Germinal center (tissue), 1 donor: ENCODE results near the gene PLCXD3.
"Not testable (repeated sequence)": the region's sequence is repeated elsewhere in the genome, so short reads cannot be mapped to it uniquely, and the experiment has no call there.

Experiments
- DNase-seq: peaks from one replicate; pipeline ENCODE4 v3.0.0; 2012; ENCODE audit warnings: mixed read lengths, low spot score

The PLCXD3 gene

DNA sequence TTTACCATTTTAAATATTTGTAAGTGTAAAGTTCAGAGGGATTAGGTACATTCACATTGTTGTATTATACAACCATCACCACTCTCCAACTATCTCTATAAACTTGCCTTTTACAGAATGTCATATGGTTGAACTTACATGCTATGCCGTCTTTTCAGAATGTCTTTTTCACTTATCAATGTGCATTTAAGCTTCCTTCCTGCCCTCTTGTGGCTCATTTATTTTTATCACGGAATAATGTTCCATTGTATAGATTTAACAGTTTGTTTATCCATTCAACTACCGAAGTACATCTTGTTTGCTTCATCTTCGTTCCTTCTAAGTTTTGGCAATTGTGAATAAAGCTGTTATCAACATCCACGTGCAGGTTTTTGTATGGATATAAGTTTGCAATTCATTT lies 163.8 kb downstream of the PLCXD3 start:
- no peak for DNase-seq

DNA sequence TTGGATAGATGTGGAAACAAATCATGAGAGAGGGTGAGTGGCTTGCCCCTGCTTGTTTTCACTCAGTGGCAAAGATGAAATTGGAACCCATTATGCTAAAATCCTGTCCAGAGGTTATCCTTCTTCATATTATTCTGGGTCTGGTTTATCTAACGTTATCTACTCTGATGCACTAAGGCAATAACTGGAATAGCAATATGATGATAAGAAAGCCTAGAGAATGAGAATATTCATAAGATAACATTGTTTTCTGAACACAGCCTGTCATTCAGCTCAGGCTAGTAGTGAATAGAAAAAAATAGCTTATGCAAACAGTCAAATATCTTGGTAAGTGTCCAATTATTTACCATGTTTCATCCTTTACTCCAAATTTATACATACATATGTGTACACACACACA lies 165.1 kb downstream of the PLCXD3 start:
- DNase-seq: no peak

DNA sequence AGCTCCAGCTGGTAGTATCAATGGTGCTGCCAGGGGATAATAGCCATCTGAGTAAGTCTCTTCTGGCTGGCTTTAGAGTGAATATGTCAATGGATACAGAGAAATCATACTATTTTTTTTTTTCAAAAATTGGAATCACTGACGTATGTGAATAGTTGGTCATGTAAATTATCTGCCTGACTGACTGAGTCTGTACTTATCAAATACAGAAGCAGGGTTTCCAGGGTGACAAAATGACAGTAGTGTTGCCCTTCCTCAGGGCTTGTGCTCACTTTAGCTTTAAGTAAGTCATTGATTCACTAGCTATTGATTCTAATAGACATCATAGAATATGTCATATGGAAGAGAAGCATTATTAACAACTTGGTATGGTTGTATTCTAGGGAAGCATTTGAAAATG lies 171.1 kb downstream of the PLCXD3 start:
- DNase-seq: no peak

DNA sequence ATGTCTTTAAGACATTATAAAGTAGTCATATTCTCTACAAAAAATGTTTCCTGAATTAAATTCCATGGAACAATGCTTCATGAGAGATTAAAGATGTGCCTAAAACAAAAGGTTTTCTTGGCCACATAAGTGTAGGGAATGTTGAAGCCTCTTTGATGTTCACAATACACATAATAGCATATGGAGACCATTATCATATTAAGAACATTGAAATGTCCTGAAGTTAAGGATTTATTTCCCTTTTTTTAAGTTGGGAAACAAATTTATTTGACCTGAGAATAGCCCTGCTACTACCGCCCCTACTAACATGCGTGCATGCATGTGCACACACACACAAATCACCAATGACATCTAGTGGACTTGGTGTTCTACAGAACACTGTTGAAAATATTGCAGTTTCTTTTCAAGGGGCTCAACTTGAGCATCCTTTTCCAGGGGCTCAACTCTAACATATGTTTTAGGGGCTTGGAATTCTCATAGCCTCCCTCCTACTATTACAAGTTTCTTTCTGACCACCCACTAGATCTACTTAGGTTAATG lies 172.2 kb downstream of the PLCXD3 start:
- no peak for DNase-seq

DNA sequence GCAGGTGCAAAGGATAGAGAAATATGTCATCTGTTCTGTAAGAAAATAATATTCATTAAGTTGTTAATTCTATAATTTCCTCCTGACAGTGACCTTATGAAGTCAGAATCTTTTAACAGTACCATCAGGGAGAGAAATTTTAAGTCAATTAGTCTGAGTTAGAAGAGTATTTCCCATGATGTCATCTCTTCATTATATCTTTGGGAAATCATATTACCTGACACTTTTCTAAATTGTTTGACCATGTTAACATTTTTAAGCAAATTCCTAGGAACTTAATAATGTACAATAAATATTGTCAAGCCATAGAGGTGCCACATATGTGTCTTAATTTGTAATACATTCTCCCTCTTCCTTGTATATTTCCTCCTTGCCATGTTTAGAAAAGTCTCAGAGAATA lies 172.7 kb downstream of the PLCXD3 start:
- DNase-seq: no peak

DNA sequence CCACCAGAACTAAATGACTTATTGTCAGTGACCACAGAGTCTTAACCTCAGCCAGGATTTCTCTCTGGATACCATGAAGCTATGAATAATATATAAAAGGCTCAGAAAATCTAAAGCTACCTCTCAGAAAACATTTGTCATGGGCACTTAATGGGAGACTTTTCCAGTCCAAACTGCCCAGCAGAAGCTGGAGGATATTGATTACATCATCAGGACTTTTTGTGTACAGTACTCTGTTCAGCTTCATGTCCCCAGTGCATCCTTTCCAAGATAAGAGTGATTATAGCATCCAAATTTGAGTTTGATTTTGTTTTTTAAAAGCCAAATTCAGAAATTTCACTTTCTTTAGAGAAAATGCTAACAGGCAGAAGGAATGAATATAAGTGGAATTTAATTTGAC lies 173.2 kb downstream of the PLCXD3 start:
- no peak for DNase-seq

DNA sequence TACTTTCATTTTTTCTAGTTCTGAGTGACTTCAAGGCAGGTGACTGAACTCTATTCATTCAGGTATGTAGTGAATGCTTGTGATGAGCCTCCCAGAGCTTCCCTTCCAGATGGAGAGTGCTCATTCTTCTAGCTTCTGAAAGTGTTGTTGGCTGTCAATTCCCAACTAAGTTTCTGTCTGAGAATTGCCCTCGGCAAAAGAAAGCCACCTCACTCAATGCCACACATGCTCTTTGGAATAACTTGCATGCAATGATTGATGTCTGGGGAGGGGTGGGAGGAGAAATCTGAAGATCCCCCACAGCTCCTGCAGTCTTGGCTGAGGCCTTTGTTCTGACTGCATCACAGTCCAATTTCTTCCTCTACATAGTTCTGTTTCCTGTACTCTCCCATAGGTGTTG lies 173.9 kb downstream of the PLCXD3 start:
- no peak for DNase-seq

DNA sequence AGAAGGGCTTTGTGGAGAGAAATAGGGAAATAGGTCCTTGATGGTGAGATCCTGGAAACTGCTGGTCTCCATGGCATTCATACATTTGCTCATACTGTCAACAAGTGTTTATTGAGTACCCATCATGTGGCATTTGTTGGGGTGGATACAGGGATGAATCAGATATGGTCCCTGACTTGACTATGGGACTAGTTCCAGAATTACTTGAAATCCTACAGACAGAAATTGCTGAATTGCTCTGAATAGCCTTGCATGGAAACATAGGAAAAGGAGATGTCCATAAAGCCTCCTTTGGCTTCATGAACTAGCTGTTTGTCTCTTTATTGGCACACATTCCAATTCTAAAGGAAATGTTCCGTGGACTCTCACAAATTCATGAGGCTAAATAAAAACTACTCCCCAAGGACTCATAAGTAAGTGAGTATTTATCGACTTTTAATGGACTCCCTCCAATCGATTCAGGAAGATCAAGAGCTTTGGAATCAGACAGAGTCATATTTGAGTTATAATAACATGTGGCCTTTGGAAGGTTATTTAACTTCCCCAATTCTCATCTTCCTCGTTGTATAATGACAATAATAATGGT lies 174.7 kb downstream of the PLCXD3 start:
- DNase-seq: no peak

DNA sequence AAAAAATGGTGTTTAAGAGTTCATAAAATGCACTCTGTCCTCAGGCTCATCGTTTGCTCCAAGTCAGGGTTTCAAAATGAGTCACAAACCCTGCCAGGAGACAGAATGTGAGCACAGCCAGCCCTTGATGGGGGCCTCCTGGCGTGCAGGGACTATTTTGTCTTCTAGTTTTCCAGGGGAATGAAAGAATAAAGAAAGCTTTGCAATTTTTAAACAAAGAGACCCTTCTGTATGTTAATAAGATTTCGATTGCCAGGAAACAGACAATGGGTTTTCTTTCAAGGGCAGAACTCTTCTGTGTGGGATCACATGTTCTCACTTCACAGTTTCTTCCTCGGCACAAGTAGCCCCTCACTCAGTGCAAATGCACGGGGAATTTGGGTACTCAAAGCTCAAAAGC lies 175.6 kb downstream of the PLCXD3 start:
- DNase-seq: no peak

DNA sequence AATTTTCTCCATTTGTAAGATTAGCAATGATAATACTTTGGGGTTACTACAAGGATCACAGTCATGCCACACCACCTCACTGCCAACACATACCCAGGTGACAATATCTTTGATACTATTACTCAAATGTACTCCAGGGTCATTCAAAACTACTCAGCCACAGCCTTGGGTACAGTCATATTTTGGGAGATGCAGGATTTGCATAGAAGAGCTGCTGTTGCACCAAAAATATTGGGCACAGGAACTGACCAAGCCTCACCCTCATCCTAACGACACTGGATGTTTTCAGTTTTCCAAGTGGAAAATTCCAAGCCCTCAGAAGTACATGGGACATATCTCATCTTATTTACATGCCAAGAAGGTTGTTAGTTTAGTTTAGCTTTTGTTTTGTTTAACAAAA lies 176.2 kb downstream of the PLCXD3 start:
- DNase-seq: no peak

DNA sequence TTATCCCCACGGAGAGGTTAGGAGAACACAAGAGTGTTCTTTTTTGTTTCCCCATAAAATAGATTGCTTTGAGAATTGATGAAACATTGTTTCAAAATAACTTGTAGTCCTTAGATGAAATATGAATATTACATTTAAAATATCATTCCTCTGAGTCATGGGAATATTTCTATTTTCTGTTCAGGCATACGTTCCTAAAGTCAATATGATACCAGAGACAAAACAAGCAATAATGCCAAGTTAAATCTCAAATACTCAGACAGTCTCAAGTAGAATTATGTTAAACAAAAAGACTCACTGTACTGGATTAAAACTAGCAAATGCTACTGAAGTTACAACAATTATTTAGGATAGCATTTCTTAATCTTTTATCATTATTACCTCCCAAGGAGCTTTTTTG lies 185.3 kb downstream of the PLCXD3 start:
- DNase-seq: no peak

DNA sequence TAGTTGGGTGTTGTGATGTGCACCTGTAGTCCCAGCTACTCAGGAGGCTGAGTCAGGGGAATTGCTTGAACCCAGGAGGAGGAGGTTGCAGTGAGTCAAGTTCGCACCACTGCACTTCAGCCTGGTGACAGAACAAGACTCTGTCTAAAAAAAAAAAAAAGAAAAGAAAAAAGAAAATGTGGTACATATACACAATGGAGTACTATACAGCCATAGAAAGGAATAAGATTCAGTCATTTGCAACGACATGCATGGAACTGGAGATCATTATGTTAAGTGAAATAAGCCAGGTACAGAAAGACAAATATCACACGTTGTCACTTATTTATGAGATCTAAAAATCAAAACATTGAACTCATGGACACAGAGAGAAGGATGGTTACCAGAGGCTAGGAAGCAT lies 187.6 kb downstream of the PLCXD3 start:
- not testable (repeated sequence) for DNase-seq

DNA sequence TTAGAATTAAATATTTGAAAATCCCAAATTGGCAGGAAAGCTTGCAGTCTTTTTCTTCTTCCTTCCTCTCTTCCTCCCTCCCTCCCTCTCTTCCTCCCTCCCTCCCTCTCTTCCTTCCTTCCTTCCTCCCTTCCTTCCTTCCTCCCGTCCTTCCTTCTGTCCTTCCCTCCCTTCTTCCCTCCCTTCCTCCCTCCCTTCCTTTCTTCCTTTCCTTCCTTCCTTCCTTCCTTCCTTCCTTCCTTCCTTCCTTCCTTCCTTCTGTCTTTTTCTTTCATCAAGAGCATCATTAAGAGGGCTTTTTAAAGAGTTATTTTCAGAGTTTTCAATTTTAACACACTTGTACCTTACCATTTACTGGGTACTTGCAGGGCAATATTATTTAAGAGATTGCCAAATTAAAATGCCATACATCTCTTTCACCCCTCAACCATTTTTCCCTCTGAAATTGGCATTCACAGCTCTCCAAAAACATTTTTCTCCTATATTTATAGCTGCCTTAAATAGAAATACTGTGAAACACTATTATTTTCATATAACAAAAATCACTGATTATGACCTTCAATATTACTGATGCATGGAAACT lies 197.8 kb downstream of the PLCXD3 start:
- no peak for DNase-seq

DNA sequence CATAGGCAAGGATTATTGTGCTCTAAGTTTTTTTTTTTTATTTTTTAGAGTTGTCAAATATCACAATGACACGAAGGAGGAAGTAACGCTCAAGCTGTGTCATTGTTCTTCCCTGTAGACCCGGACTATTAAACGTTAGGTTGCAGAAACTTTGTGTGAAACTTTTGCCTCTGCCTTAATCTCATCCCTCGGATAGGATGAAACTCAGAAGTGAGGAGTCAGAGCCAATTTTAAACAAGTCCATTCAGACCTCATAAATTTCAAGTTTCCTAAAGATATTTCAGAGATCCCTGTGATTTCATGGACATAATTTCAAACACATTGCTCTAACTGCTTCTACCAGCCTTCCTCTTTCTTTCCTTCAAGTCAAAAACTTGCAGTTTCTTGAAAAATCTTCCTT lies 198.3 kb downstream of the PLCXD3 start:
- no peak for DNase-seq

DNA sequence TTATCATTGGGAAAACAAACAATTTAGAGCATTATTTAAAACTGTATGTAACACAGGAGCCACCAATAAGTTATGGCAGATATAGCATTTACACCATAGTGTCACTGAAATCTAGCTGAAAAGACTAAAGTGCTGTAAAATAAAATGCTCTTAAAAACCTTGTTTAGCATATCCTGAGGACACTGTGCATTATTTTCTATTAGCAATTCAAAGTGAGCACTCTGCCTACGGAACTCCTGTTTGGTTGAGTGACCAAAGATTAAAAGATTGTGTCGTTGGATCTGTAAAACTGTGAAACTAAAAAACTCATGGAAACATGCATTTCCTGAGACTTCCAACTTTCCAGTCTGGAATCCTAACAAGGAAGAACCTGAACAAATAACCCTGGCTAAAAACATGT lies 201.1 kb downstream of the PLCXD3 start:
- DNase-seq: no peak

DNA sequence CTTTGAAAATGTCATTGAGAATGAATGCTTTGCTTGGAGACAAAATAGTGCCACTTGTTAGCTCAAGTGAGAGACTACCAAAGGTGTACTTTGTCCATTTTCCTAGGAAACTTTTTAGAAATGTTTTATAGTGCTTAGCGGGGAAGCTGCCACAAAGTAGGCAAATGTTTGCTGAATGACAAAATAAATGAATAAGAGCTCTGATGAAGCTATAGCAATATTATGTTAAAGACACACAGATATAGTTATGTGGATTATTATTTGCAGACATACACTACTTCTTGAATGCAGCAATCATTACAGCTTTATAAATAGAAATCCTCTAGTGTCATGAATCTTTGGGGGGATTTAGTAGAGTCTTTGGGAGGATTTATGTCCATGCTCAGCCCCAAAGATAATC lies 204.4 kb downstream of the PLCXD3 start:
- DNase-seq: no peak

DNA sequence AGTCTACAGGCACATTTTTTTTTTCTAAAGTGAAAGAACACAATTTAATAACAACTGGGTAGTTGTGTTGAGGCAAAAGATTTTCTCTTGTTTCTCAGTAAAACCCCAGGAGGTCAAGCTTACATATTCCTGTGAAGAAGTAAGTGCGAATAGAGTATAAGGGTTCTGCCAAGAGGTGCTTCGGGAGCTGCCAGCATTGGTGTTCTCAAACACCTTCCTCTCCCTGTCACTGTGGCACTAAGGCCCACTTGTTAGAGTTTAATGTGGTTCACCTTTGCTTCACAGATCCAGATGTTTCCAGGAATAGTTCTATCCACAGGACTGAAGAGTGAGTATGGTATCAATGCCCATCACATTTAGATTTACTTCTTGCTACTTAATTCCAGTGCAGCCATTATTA lies 205.3 kb downstream of the PLCXD3 start:
- DNase-seq: no peak

DNA sequence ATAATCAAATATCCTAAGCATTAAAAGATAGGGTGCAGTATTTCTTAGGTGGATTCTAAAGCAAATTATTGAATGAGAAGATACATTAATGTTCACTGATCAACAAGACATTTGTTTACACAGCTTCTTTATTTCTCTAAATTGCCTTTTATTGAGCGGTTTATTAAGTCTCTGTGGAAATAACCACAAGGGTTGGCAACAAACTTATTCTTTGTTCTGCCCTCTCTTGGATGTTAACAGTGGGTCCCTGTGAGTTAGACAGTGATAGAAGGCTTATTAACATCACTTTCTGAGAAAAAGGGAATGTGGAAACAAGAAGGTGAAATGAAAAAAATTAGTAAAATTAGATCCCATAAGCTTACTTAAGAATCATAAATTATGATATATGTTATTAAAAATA lies 214.3 kb downstream of the PLCXD3 start:
- no peak for DNase-seq

DNA sequence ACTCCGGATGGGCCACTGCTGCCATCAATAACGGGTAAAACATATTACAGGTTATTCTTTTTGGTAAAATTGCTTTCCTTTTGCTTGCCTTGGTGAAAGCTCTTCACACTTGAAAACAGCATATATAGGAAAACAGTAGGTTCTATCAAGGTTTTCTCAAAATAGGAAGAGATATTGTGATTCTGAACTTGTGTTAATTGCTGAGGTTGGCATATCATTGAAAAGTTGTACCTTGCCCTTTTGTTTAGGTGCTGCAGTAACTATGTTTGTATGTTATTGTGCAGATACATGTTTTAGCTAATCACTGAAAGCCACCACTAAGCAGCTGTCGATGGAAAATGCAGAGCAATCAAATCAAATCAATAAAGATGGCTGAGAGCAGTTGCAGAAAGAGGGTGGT lies 219.1 kb downstream of the PLCXD3 start:
- DNase-seq: no peak

DNA sequence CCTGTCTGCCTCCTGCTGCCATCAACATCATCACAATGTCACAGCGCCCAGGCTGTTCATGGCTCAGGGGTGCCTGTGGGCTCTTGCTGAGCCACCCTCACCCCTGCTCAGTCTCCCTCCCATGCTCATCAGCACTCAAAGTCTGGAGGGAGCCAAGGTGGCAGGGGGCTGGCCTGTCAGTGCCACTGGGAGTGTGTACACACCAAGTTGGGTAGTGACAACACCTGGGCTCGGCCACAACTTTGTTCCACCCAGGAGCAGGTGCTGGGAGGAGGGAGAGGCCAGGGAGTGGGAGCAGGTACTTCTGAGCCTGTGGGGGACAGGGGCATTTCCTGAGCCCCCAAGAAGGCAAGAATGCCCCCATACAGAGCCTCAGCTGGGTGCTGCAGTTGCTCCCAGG lies 219.6 kb downstream of the PLCXD3 start:
- DNase-seq: no peak

DNA sequence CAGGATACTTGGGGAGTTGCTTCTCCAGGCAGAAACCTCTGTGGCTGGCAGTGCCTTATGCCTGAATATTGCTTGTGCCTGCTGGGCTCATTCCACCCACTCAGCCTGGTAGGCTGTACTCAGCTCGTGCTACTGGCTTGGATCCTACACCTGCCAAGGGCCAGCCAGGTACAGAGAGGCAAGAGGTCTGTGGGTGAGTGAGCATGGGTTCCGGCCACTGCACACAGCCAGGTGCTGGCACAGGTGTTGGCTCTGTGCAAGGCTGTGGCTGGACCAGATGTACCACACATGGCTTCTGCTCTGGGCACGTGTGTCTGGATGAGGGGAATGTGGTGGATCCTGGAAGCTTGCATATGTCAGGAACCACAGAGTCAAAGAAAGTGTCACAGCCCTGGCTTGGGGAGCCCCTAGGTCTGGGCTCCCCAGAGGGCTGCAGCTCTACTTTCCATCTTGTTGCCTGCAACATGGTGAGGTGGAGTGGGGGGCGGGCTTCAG lies 220.4 kb downstream of the PLCXD3 start:
- no peak for DNase-seq

DNA sequence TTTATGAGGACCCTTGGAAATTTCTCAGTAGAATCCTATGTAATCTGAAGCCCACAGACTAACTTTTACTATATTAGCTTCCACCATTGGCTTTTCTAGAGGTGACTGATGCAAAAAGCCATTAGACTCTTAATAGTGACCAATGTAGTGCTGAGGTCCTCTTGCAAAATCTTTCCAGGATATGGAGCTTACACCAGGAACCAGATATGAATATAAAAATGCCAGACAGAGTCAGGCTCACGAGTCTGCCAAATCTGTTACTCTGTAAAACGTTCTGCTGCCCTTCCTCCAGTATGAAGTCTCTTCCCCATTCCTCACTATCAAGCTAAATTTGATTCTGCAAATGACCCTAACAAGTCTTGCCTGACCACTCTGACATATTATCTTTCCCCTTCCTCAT lies 223.7 kb downstream of the PLCXD3 start:
- no peak for DNase-seq

DNA sequence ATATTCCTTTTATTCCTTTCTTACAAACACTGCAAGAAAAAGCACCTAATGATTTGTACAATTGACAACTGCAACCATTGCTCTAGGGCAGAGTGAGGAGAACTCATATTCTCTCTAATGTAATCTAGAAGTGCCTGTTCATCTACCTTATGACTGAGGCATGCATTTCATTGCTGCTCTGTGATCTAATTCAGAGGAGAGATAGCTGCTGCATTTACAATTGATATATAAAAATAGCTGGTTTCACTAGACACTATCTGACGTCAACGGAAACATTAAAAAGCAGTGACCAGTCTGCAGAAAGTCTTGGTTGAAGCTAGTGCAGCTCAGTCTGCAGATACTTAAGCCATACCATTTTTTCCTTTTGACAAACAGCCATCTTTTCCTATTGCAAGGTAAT lies 224.2 kb downstream of the PLCXD3 start:
- DNase-seq: no peak

DNA sequence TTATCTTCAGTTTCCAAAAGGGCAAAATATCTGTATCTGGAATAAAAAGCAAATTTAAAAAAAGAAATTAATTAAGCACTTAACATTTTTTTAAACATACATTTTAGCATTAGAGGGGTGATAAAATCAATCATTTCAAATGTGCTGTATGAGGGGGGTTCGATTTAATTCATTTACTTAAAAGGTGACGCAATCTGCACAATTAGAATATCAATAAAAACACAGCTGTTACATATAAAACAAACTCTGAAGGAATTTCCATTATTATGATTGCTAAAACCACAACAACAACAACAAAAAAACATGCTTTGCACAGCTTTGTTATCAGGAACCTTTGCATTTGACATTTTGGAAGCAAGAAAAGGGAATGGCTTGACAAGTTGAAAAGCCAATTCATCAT lies 225.5 kb downstream of the PLCXD3 start:
- DNase-seq: no peak
